GM18508 (cell line): ENCODE measurements around the gene RHOT1.
"Not testable (repeated sequence)": the region's sequence is repeated elsewhere in the genome, so short reads cannot be mapped to it uniquely, and the experiment has no call there.

Experiments used
- ATAC-seq: cut with Tn5 transposase; IDR thresholded peaks from one replicate; pipeline ENCODE4 v1.9.1; 2021; ENCODE audit warnings: moderate number of reproducible peaks; ENCODE audit not compliant: insufficient read depth, unreplicated experiment

Gene RHOT1

DNA sequence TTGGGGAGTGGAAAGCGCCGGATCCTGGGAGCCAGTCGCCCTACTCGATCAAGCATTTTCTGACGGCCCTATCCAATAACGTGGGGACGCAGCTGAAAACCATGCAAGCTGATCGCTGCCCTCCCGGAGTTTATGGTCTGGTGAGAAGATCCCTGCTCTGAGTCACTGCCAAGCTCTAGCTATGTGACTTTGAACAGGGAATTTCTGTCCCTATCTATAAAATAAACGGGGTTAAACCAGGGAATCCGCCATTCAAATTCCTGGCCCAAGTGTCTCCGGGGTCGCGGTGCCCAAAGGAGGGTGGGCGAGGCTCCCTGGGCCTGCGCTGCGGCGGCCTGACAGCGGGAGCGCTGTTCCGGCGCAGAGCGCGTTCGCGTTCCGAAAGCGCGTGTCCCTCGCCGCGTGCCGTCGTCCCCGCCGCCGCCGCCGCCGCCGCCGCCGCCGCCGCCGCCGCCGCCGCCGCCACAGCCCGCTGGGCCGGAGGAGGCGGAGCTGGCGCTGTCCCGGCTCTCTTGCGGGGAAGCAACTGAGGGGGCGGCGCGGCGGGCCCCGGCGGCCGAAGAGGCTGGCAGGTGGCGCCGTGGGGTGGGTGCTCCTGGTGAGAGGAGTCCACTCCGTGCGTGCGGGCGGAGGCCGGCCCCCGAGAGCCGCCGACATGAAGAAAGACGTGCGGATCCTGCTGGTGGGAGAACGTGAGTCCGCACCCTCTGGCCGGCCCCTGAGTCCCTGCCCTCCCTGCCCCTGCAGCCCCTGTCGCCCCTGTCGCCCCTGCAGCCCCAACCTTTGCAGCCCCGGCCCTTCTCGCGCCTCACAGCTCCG lies at the start of gene RHOT1:
Gene RHOT1, plus strand, starts transcription at position 465 of the 819 bp plus-strand sequence. Its CDS starts 191 bp downstream, at position 656.
- ATAC-seq, result no peak

- ATAC-seq, result no peak
Observed at GRCh38 chr17:32099686-32100085, 42.6 kb upstream of the RHOT1 start.

- not testable (repeated sequence) for ATAC-seq
Observed at GRCh38 chr17:32100323-32100722, 42.0 kb upstream of the RHOT1 start.

- no peak for ATAC-seq
Observed at GRCh38 chr17:32100971-32101631, 41.2 kb upstream of the RHOT1 start.

DNA sequence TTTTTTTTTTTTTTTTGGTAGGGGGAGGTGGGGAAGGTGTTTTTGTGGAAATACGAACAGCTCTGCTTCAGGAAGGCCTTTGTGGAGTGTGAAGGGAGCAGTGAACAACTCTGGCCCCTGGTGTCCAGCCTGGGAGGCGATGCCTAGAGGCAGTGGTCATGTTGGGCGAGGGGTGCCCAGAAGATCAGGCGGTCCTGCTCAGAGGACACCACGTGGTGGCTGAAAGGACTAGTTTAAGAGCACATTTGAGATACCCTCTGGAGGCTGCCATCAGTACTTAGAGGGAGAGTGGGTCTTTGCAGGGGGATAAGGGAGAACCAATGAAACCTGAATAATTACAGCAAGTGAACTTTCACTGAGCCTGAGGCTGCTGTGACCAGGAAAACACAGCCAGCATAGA lies 40.1 kb upstream of the RHOT1 start:
- ATAC-seq, result no peak

DNA sequence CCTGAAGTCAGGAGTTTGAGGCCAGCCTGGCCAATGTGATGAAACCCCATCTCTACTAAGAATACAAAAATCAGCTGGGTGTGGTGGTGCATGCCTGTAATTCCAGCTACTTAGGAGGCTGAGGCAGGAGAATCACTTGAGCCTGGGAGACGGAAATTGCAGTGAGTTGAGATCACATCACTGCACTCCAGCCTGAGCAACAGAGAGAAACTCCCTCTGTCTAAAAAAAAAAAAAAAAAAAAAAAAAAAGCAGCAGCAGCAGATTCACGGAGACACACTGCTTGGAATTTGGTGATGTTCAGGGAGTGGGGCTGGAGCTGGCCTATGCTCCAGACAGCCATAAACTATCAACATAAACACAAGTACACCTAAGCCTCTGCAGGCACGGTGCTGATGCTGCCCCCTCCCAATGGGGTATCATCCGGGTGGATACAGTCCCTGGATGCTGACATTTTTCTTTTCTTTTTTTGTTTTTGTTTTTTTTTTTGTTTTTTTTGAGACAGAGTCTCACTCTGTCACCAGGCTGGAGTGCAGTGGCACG lies 39.6 kb upstream of the RHOT1 start:
- no peak for ATAC-seq

GRCh38 chr17:32103476-32104113 lies 38.7 kb upstream of the RHOT1 start:
- no peak for ATAC-seq

GRCh38 chr17:32104158-32104557 lies 38.1 kb upstream of the RHOT1 start:
- ATAC-seq, result no peak

DNA sequence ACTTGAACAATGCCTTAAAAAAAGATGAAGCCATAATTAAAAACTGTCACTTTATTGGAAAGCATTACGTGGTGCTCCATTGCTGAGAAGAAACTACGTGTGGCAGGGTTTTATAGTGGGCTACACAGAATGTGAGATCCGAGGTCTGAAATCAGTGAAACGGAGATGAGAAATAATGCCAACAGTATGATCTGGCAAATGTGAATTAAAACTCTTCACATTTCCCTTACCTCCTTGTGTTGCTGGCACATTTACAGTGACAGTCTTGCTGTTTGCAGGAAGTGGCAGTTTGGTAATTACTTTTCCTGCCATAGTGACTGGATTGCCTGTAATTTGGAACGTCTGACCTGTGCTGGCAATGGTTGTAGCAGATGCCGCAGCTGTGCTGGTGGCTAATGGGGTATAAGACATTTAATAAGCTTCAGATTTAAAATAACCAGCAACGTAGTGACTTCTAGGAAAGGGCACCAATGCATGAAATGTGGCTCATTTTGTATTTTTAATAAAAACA lies 35.8 kb upstream of the RHOT1 start:
- not testable (repeated sequence) for ATAC-seq

- not testable (repeated sequence) for ATAC-seq
Observed at GRCh38 chr17:32107194-32107593, 35.1 kb upstream of the RHOT1 start.

- ATAC-seq, result no peak
Observed at GRCh38 chr17:32110596-32110995, 31.7 kb upstream of the RHOT1 start.

- ATAC-seq, result no peak
Observed at GRCh38 chr17:32111141-32111771, 31.0 kb upstream of the RHOT1 start.

DNA sequence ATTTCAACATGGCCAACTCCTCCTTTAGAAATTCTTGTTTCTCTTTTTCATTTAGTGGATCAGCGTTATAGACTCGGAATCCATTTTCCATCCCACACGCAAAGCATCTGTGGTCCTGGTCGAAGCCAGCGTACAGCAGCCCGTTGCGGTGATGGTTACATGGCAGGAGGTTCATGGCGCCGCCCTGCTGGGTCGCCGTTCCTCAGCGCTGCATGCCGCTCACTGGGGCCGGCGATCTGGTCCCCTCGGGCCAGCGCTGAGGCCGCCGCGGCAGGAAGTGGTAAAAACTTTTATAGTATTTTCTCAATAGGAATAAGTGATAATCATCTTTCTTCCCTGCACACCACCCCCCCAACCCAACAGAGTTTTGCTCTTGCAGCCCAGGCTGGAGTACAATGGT lies 29.9 kb upstream of the RHOT1 start:
- no peak for ATAC-seq

- no peak for ATAC-seq
Observed at GRCh38 chr17:32114536-32114935, 27.8 kb upstream of the RHOT1 start.

- not testable (repeated sequence) for ATAC-seq
Observed at GRCh38 chr17:32115546-32115945, 26.8 kb upstream of the RHOT1 start.

- no peak for ATAC-seq
Observed at GRCh38 chr17:32116937-32117336, 25.4 kb upstream of the RHOT1 start.

GRCh38 chr17:32117399-32117798 lies 24.9 kb upstream of the RHOT1 start:
- ATAC-seq, result no peak

DNA sequence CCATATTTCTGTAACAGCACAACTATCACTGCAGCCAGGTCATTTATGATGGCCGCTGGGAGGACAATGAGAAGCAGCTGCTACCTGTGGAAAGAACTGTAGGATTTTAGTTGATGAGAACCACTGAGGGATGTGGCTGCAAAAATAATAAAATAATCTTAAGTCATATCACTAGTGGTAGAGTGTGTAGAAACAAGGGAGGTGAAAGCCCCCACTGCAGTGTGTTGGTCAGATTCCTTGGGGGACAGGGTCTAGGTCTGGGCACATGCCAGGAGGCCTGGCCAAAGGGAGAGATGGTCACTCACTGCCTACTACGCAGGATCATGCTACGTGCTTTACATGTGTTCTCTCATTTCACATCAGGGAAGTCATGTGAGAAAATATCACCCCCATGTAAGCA lies 24.2 kb upstream of the RHOT1 start:
- not testable (repeated sequence) for ATAC-seq

GRCh38 chr17:32118835-32119234 lies 23.5 kb upstream of the RHOT1 start:
- no peak for ATAC-seq

- no peak for ATAC-seq
Observed at GRCh38 chr17:32120141-32120540, 22.2 kb upstream of the RHOT1 start.
